ENCODE results near the gene GRIK5. TPM values are rescaled to one million over a fixed set of nuclear protein-coding genes. Genes with fewer than 3 reads are reported as not detected.

GRIK5 gene
- polyA plus RNA-seq, 1 donor (not counting 4 experiments of a cell fraction or from before 2014, with no cell fraction given) = 0.17 TPM

DNA sequence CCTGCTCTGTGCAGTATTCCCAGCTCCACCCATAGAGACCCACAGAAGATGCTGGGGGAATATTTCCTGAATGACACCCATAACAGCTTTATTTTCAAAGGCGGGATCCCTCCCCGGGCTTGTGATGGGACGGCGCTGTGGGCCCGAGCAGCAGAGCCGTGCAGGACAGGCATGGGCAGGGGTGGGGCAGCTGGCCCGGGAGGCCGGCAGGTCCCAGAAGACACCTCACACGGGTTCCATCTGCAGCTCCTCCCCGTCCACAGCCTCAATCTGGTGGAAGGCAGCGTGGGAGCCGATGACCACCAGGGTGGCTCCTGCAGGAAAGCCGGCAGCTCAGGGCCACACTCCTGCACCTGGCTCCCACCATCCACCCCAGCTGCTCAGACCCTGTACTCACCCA lies 113.4 kb downstream of the GRIK5 start:
- no peaks in the 10 kb centered on the region for H3K9me3 ChIP-seq (ENCODE audit: control insufficient read depth, low read depth, low read length)
- FAIRE-seq = no peak
- dilution Hi-C loops (cut with MboI; ENCODE audit: extremely low pct_ligation_motif_present, low sequenced_read_pairs) = no loop called here

DNA sequence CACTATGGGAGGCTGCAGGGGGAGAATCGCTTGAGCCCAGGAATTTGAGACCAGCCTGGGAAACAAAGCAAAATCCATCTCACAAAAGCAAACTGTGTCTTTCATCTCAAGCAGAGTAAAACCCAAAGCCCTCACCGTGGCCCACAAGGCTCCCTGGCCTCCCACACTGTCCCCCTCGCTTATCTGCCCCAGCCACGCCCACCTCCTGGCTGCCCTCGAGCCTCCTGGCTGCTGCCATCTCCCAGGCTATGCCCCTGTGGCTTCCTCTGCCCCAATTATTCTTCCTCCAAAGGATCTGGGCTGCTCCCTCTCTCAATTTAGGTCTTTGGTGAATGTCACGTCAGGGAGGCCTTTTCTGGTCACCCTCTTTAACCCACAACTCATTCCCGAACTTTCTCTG lies 114.5 kb downstream of the GRIK5 start:
- Histone ChIP-seq H3K4me1 (ENCODE audit: control insufficient read depth, extremely low read depth, insufficient read depth, low read length) (peaks cover 14% of the 10 kb centered on the region), H4K20me1 (ENCODE audit: control insufficient read depth, extremely low read depth, insufficient read depth, low read length) (peaks cover 7% of the 10 kb centered on the region), H2AFZ (ENCODE audit: control insufficient read depth, low read length) (no peak overlapping the region), H3K27me3 (ENCODE audit: control insufficient read depth, extremely low read depth, insufficient read depth, low read length) (no peaks in the 10 kb centered on the region), H3K9me3 (ENCODE audit: control insufficient read depth, low read depth, low read length) (no peaks in the 10 kb centered on the region), H3K36me3 (ENCODE audit: control insufficient read depth in 2 of 2, extremely low read depth in 1 of 2, insufficient read depth in 2 of 2, low read length in 2 of 2) (peaks cover 0 to 9% of the 10 kb centered on the region in 2 experiments), H3K4me3 (ENCODE audit: control insufficient read depth in 2 of 3, extremely low read depth in 1 of 3, insufficient read depth in 2 of 3, low read depth in 1 of 3, low read length in 3 of 3) (no peak overlapping the region), H3K79me2 (ENCODE audit: control insufficient read depth, insufficient read depth, low read length) (no peaks in the 10 kb centered on the region), H3K4me2 (ENCODE audit: control insufficient read depth, extremely low read depth, insufficient read depth, low read depth, low read length) (no peak overlapping the region), H3K27ac (ENCODE audit: control insufficient read depth, insufficient read depth, low read length) (no peak overlapping the region), H3K9me1 (ENCODE audit: control insufficient read depth, extremely low read depth, insufficient read depth, low read length) (no peaks in the 10 kb centered on the region), H3K9ac (ENCODE audit: control insufficient read depth, extremely low read depth, insufficient read depth, low read length) (no peak overlapping the region)
- DNase-seq (ENCODE audit: low read depth, low spot score) = no peak
- no peak for FAIRE-seq
- dilution Hi-C loops (cut with MboI; ENCODE audit: extremely low pct_ligation_motif_present, low sequenced_read_pairs) = no loop called here
- TF ChIP-seq, protein P1, sequence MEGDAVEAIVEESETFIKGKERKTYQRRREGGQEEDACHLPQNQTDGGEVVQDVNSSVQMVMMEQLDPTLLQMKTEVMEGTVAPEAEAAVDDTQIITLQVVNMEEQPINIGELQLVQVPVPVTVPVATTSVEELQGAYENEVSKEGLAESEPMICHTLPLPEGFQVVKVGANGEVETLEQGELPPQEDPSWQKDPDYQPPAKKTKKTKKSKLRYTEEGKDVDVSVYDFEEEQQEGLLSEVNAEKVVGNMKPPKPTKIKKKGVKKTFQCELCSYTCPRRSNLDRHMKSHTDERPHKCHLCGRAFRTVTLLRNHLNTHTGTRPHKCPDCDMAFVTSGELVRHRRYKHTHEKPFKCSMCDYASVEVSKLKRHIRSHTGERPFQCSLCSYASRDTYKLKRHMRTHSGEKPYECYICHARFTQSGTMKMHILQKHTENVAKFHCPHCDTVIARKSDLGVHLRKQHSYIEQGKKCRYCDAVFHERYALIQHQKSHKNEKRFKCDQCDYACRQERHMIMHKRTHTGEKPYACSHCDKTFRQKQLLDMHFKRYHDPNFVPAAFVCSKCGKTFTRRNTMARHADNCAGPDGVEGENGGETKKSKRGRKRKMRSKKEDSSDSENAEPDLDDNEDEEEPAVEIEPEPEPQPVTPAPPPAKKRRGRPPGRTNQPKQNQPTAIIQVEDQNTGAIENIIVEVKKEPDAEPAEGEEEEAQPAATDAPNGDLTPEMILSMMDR (optimal IDR thresholded peaks at IDR 0.05 in 1 of 3, IDR thresholded peaks at IDR 0.05 in 1 of 3, conservative IDR thresholded peaks at IDR 0.05 in 1 of 3; ENCODE audit: extremely low read depth in 1 of 3, insufficient read depth in 2 of 3, low read length in 3 of 3) = no peak
- TF ChIP-seq EZH2 (IDR thresholded peaks at IDR 0.05; ENCODE audit: low read length) = no peak

More for the DNA sequence above, 113.4 kb downstream of the GRIK5 start:
- no peaks in the 10 kb centered on the region for H3K27me3 ChIP-seq (ENCODE audit: control insufficient read depth, extremely low read depth, insufficient read depth, low read length)
- no peak overlapping the region for H3K9ac ChIP-seq (ENCODE audit: control insufficient read depth, extremely low read depth, insufficient read depth, low read length)
- H3K4me3 ChIP-seq (ENCODE audit: control insufficient read depth in 2 of 3, extremely low read depth in 1 of 3, insufficient read depth in 2 of 3, low read depth in 1 of 3, low read length in 3 of 3) = no peak overlapping the region
- no peaks in the 10 kb centered on the region for H3K9me1 ChIP-seq (ENCODE audit: control insufficient read depth, extremely low read depth, insufficient read depth, low read length)
- no peak overlapping the region for H3K27ac ChIP-seq (ENCODE audit: control insufficient read depth, insufficient read depth, low read length)
- H3K36me3 ChIP-seq (ENCODE audit: control insufficient read depth in 2 of 2, extremely low read depth in 1 of 2, insufficient read depth in 2 of 2, low read length in 2 of 2) = peaks cover 0 to 9% of the 10 kb centered on the region in 2 experiments
- H3K4me1 ChIP-seq (ENCODE audit: control insufficient read depth, extremely low read depth, insufficient read depth, low read length) = peaks cover 14% of the 10 kb centered on the region
- no peak overlapping the region for H2AFZ ChIP-seq (ENCODE audit: control insufficient read depth, low read length)
- H3K79me2 ChIP-seq (ENCODE audit: control insufficient read depth, insufficient read depth, low read length) = no peaks in the 10 kb centered on the region
- H3K4me2 ChIP-seq (ENCODE audit: control insufficient read depth, extremely low read depth, insufficient read depth, low read depth, low read length) = no peak overlapping the region
- TF ChIP-seq EZH2 (IDR thresholded peaks at IDR 0.05; ENCODE audit: low read length) = no peak
- TF ChIP-seq, protein P1 (optimal IDR thresholded peaks at IDR 0.05 in 1 of 3, IDR thresholded peaks at IDR 0.05 in 1 of 3, conservative IDR thresholded peaks at IDR 0.05 in 1 of 3; ENCODE audit: extremely low read depth in 1 of 3, insufficient read depth in 2 of 3, low read length in 3 of 3) = no peak
- no peak for DNase-seq (ENCODE audit: low read depth, low spot score)
- H4K20me1 ChIP-seq (ENCODE audit: control insufficient read depth, extremely low read depth, insufficient read depth, low read length) = peaks cover 7% of the 10 kb centered on the region
